B cell (primary cell): ENCODE results near the gene ZBTB4. TPM values are rescaled to one million over a fixed set of nuclear protein-coding genes. Genes with fewer than 3 reads are reported as not detected.

Experiments
- ATAC-seq: fragments of 200-7000 bp; cut with Tn5 transposase; one replicate; pipeline ENCODE4 v1.10.0; 2021; ENCODE audit warnings: low read depth, mild to moderate bottlenecking, moderate number of reproducible peaks, moderate library complexity
- CTCF ChIA-PET: fragments of 350-600 bp; sonication (Branson Sonifier 250); formaldehyde crosslinking; loops from one replicate; lab custom pipeline; 2021; ENCODE audit warnings: antibody characterized with exemption, inconsistent platforms; lab: Charles Lee
- POLR2A ChIA-PET: fragments of 350-600 bp; sonication (Branson Sonifier 250); formaldehyde crosslinking; loops from one replicate; lab custom pipeline; 2021; ENCODE audit warnings: antibody characterized with exemption; lab: Charles Lee
- DNase-seq: peaks from one replicate; pipeline ENCODE4 v3.0.0; 2013
- H2AFZ ChIP-seq: 2 replicates; pipeline ENCODE4 v1.6.1; 2012; ENCODE audit warnings: mild to moderate bottlenecking, low read depth, low read length; ENCODE audit not compliant: insufficient read depth, poor library complexity, severe bottlenecking
- H3K27ac ChIP-seq, 2 donors: 1 replicate in 1 of 2; 2 replicates in 1 of 2; pipeline ENCODE4 v1.5.1; 2012 to 2013; ENCODE audit warnings: low read length in 2 of 2, mild to moderate bottlenecking in 2 of 2, moderate library complexity in 1 of 2
- H3K27me3 ChIP-seq, 4 experiments: fragments of 200-600 bp in 1 of 4; sonication (generic) in 1 of 4; replicated peaks in 1 of 4; 1 replicate in 2 of 4; 2 replicates in 2 of 4; pipeline versions ENCODE4 v1.6.1 to v1.7.0; 2013 to 2016; ENCODE audit warnings: low read length in 3 of 4, mild to moderate bottlenecking in 2 of 4, mixed read lengths in 1 of 4, moderate library complexity in 1 of 4; ENCODE audit not compliant: insufficient read depth in 4 of 4, control insufficient read depth in 3 of 4; ENCODE audit errors: control extremely low read depth in 1 of 4
- H3K36me3 ChIP-seq, 2 experiments: replicated peaks in 1 of 2; 1 replicate in 1 of 2; 2 replicates in 1 of 2; pipeline versions ENCODE4 v1.6.1 to v1.7.1; 2013; ENCODE audit warnings: low read length in 1 of 2; ENCODE audit not compliant: insufficient read depth in 2 of 2, control insufficient read depth in 1 of 2; ENCODE audit errors: control extremely low read depth in 1 of 2, extremely low read depth in 1 of 2
- H3K4me1 ChIP-seq, 2 donors: fragments of 200-600 bp in 1 of 2; sonication (generic) in 1 of 2; 1 replicate in 1 of 2; 2 replicates in 1 of 2; pipeline versions ENCODE4 v1.5.1 to v1.6.1; 2013 to 2017; ENCODE audit warnings: low read length in 2 of 2; ENCODE audit not compliant: control insufficient read depth in 2 of 2, insufficient read depth in 2 of 2
- H3K4me2 ChIP-seq: replicated peaks from 2 replicates; pipeline ENCODE3; 2012; ENCODE audit warnings: mild to moderate bottlenecking, low read depth, low read length; ENCODE audit not compliant: poor library complexity, severe bottlenecking
- H3K4me3 ChIP-seq, 5 experiments: fragments of 200-600 bp in 1 of 5; sonication (generic) in 1 of 5; 1 replicate in 3 of 5; 2 replicates in 2 of 5; pipeline versions ENCODE4 v1.5.1 to v1.7.0; 2011 to 2016; ENCODE audit warnings: low read length in 4 of 5, mild to moderate bottlenecking in 4 of 5, low read depth in 2 of 5, control low read depth in 1 of 5, moderate library complexity in 1 of 5; ENCODE audit not compliant: insufficient read depth in 1 of 5; ENCODE audit errors: control extremely low read depth in 1 of 5, extremely low read depth in 1 of 5
- H3K79me2 ChIP-seq: fragments of 200-600 bp; sonication (generic); one replicate; pipeline ENCODE4 v1.6.0; 2016; ENCODE audit warnings: low read length; ENCODE audit not compliant: control insufficient read depth, insufficient read depth
- H3K9ac ChIP-seq: fragments of 200-600 bp; sonication (generic); 2 replicates; pipeline ENCODE4 v1.6.1; 2017; ENCODE audit warnings: mild to moderate bottlenecking, low read length, moderate library complexity
- H3K9me3 ChIP-seq, 3 donors: one replicate each; pipeline versions ENCODE4 v1.6.1 to v1.7.1; 2013; ENCODE audit warnings: low read length in 2 of 3; ENCODE audit not compliant: control insufficient read depth in 2 of 3, insufficient read depth in 1 of 3; ENCODE audit errors: control extremely low read depth in 1 of 3
- H4K20me1 ChIP-seq: 2 replicates; pipeline ENCODE4 v1.6.0; 2012; ENCODE audit warnings: mild to moderate bottlenecking, low read length; ENCODE audit not compliant: insufficient read depth, control insufficient read depth, poor library complexity, severe bottlenecking
- H3K27ac Mint-ChIP-seq: one replicate; pipeline ENCODE4 v1.8.0; 2021; ENCODE audit warnings: mixed read lengths
- H3K27me3 Mint-ChIP-seq: one replicate; pipeline ENCODE4 v1.8.0; 2021; ENCODE audit warnings: mixed read lengths
- H3K4me1 Mint-ChIP-seq: one replicate; pipeline ENCODE4 v1.8.0; 2021; ENCODE audit warnings: mixed read lengths
- H3K4me3 Mint-ChIP-seq: one replicate; pipeline ENCODE4 v1.8.0; 2021; ENCODE audit warnings: mixed read lengths
- H3K9me3 Mint-ChIP-seq: one replicate; pipeline ENCODE4 v1.8.0; 2022; ENCODE audit warnings: mixed read lengths; ENCODE audit not compliant: insufficient read depth
- EZH2 ChIP-seq: IDR thresholded peaks from 2 replicates; pipeline ENCODE4 v1.6.1; 2012; ENCODE audit warnings: borderline replicate concordance, low read depth, mild to moderate bottlenecking, moderate library complexity, low read length; ENCODE audit not compliant: insufficient read depth, poor library complexity, severe bottlenecking
- WGBS: methylation state at CpG from one replicate; pipeline ENCODE4 v1.1.5; 2013; ENCODE audit warnings: missing lambda C conversion rate; ENCODE audit not compliant: insufficient coverage; 5-methylcytosine and 5-hydroxymethylcytosine counted together
- intact Hi-C: fragments of 100-400 bp; cut with micrococcal nuclease; formaldehyde crosslinking; loops from one replicate; pipeline ENCODE4 v1.10.0; 2022
- polyA plus RNA-seq: library from polyadenylated mRNA; depleted of rRNA; stranded (reverse); fragments of >200 nt; gene quantifications from 2 replicates; pipeline ENCODE4 v1.2.3, GENCODE V29; 2012
- total RNA-seq, 2 donors: library from RNA; stranded (reverse); fragments of 120-200 nt in 1 of 2; gene quantifications; 1 replicate in 1 of 2; 2 replicates in 1 of 2; pipeline versions ENCODE4 v1.2.3 to v1.2.4, GENCODE V29; 2013 to 2022
- TF ChIP-seq, protein P1 (sequence below): fragments of 200-600 bp; IDR thresholded peaks from one replicate; pipeline ENCODE4 v1.8.0; 2022; ENCODE audit warnings: antibody characterized with exemption, mild to moderate bottlenecking

ZBTB4 gene
- total and polyA plus RNA-seq, 2 donors (not counting 1 experiment from before 2014, with no cell fraction given) = 19.2 to 62.4 TPM

- Histone ChIP-seq H3K79me2 (peaks cover 45% of the 10 kb centered on the region), H3K4me2 (no peak overlapping the region), H3K4me3 (no peak overlapping the region), H3K27me3 (no peaks in the 10 kb centered on the region), H2AFZ (no peak overlapping the region), H3K27ac (no peak overlapping the region), H3K9me3 (no peaks in the 10 kb centered on the region), H3K9ac (no peak overlapping the region), H3K4me1 (peaks cover 8 to 21% of the 10 kb centered on the region in 2 donors), H3K36me3 (peaks cover 0 to 23% of the 10 kb centered on the region in 2 experiments), H4K20me1 (peaks cover 51% of the 10 kb centered on the region)
- Mint-ChIP-seq H3K4me1 (peaks cover 27% of the 10 kb centered on the region), H3K9me3 (no peaks in the 10 kb centered on the region), H3K27ac (no peak overlapping the region), H3K4me3 (no peak overlapping the region), H3K27me3 (no peaks in the 10 kb centered on the region)
- intact Hi-C loops = no loop called here
- CTCF ChIA-PET = interaction anchor here (0.7 kb wide), 1 partner anchor 18 kb away, joined by 3 read pairs; no protein-coding TSS in a partner anchor
- TF ChIP-seq, protein P1, sequence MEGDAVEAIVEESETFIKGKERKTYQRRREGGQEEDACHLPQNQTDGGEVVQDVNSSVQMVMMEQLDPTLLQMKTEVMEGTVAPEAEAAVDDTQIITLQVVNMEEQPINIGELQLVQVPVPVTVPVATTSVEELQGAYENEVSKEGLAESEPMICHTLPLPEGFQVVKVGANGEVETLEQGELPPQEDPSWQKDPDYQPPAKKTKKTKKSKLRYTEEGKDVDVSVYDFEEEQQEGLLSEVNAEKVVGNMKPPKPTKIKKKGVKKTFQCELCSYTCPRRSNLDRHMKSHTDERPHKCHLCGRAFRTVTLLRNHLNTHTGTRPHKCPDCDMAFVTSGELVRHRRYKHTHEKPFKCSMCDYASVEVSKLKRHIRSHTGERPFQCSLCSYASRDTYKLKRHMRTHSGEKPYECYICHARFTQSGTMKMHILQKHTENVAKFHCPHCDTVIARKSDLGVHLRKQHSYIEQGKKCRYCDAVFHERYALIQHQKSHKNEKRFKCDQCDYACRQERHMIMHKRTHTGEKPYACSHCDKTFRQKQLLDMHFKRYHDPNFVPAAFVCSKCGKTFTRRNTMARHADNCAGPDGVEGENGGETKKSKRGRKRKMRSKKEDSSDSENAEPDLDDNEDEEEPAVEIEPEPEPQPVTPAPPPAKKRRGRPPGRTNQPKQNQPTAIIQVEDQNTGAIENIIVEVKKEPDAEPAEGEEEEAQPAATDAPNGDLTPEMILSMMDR = no peak
- TF ChIP-seq EZH2 = no peak
- WGBS = 92% methylated on average over 9 of the region's 11 CpGs
- no peak for ATAC-seq
- POLR2A ChIA-PET = no interaction called here
- no peak for DNase-seq
These were observed 11.1 kb downstream of the ZBTB4 start for GRCh38 chr17:7468290-7468689.

DNA sequence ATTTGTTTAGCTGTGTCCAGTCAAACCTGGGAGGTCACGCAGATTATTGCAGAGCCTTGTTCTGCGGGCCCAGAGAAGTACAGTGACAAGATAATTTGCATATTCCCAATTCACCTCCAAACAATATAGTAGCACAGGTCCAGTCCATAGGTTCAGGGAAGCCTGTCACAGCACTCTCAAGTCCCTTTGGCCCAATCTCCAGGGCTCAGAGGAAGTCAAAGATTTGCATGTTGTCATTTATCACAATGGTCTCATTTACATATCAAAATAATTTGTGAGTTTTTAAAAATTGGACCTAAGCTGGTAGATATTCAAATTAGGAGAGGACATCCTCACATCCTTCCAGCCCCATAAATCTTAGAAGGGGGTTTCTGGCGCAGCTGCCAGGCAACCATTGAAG, 11.9 kb downstream of the ZBTB4 start:
- Mint-ChIP-seq H3K4me3 (no peak overlapping the region), H3K9me3 (no peaks in the 10 kb centered on the region), H3K4me1 (peaks cover 26% of the 10 kb centered on the region), H3K27me3 (no peaks in the 10 kb centered on the region), H3K27ac (peak overlapping the region; percentile 61)
- Histone ChIP-seq H3K27ac (no peak overlapping the region), H4K20me1 (peaks cover 46% of the 10 kb centered on the region), H3K9ac (no peak overlapping the region), H3K36me3 (peaks cover 0 to 28% of the 10 kb centered on the region in 2 experiments), H3K79me2 (peaks cover 41% of the 10 kb centered on the region), H3K4me2 (peak overlapping the region; percentile 11), H3K27me3 (no peaks in the 10 kb centered on the region), H3K4me1 (peaks cover 8 to 21% of the 10 kb centered on the region in 2 donors), H3K4me3 (no peak overlapping the region), H2AFZ (no peak overlapping the region), H3K9me3 (no peaks in the 10 kb centered on the region)
- CTCF ChIA-PET = interaction anchor here (0.7 kb wide), 1 partner anchor 19 kb away, joined by 3 read pairs; no protein-coding TSS in a partner anchor
- POLR2A ChIA-PET = no interaction called here
- intact Hi-C loops = no loop called here
- WGBS = 89% methylated on average over 3 of the region's 3 CpGs
- ATAC-seq = no peak
- TF ChIP-seq, protein P1 = no peak
- no peak for TF ChIP-seq EZH2
- DNase-seq = no peak
